SK-N-SH (cell line): ENCODE measurements around the gene PRELID1. TPM values are rescaled to one million over a fixed set of nuclear protein-coding genes. Genes with fewer than 3 reads are reported as not detected.
A peak's percentile ranks its signal among the peaks of the same experiment; 100 is the strongest.
"Not testable (repeated sequence)": the region's sequence is repeated elsewhere in the genome, so short reads cannot be mapped to it uniquely, and the experiment has no call there.

Experiments
- CTCF ChIA-PET: fragments of 300-600, 350-600 bp; formaldehyde crosslinking; extraction: SDS; loops from one replicate; lab custom pipeline; 2021; lab: Yijun Ruan, JAX
- POLR2A ChIA-PET: fragments of 350-600 bp; sonication (Branson Sonifier 250); formaldehyde crosslinking; extraction: SDS; loops from one replicate; lab custom pipeline; 2020; ENCODE audit warnings: antibody characterized with exemption, inconsistent platforms; lab: Yijun Ruan, JAX
- DNase-seq: peaks from one replicate; pipeline ENCODE4 v3.0.0; 2012
- H2AFZ ChIP-seq: fragments of 200-600 bp; sonication (generic); 2 replicates; pipeline ENCODE4 v1.8.1; 2016; ENCODE audit warnings: antibody characterized with exemption, mild to moderate bottlenecking, low read depth
- H3F3A ChIP-seq: fragments of 200-600 bp; sonication (generic); replicated peaks from 2 replicates; pipeline ENCODE3; 2016; ENCODE audit warnings: antibody characterized with exemption, mild to moderate bottlenecking; ENCODE audit not compliant: insufficient read depth
- H3K27ac ChIP-seq, 2 experiments: fragments of 200-500 bp in 1 of 2; fragments of 200-600 bp in 1 of 2; sonication (Bioruptor generic) in 1 of 2; sonication (generic), shearing (Covaris generic) in 1 of 2; 2 replicates each; pipeline versions ENCODE4 v1.5.1 to v1.6.1; 2014 to 2016; ENCODE audit warnings: low read depth in 2 of 2, inconsistent platforms in 1 of 2, low read length in 1 of 2, mild to moderate bottlenecking in 1 of 2, mixed read lengths in 1 of 2
- H3K27me3 ChIP-seq: fragments of 200-600 bp; sonication (generic), shearing (Covaris generic); 2 replicates; pipeline ENCODE4 v1.6.1; 2016; ENCODE audit warnings: mixed run types; ENCODE audit not compliant: insufficient read depth
- H3K36me3 ChIP-seq, 2 experiments: fragments of 200-500 bp in 1 of 2; fragments of 200-600 bp in 1 of 2; sonication (Bioruptor generic) in 1 of 2; sonication (generic) in 1 of 2; replicated peaks in 1 of 2; 2 replicates each; pipeline versions ENCODE3 to v1.5.1; 2014 to 2016; ENCODE audit warnings: low read length in 1 of 2, mild to moderate bottlenecking in 1 of 2; ENCODE audit not compliant: insufficient read depth in 2 of 2, control insufficient read depth in 1 of 2
- H3K4me1 ChIP-seq, 2 experiments: fragments of 200-500 bp in 1 of 2; fragments of 200-600 bp in 1 of 2; sonication (Bioruptor generic) in 1 of 2; sonication (generic), shearing (Covaris generic) in 1 of 2; 2 replicates each; pipeline versions ENCODE4 v1.5.1 to v1.6.1; 2014 to 2016; ENCODE audit warnings: low read depth in 1 of 2, low read length in 1 of 2, mixed run types in 1 of 2; ENCODE audit not compliant: insufficient read depth in 2 of 2, control insufficient read depth in 1 of 2
- H3K4me2 ChIP-seq: fragments of 200-600 bp; sonication (generic), shearing (Covaris generic); 2 replicates; pipeline ENCODE4 v1.6.1; 2017; ENCODE audit warnings: mixed run types
- H3K4me3 ChIP-seq, 2 experiments: fragments of 200-500 bp in 1 of 2; fragments of 200-600 bp in 1 of 2; sonication (Bioruptor generic) in 1 of 2; sonication (generic), shearing (Covaris generic) in 1 of 2; 2 replicates each; pipeline versions ENCODE4 v1.5.1 to v1.8.1; 2014 to 2016; ENCODE audit warnings: low read depth in 2 of 2, inconsistent platforms in 1 of 2, low read length in 1 of 2, mild to moderate bottlenecking in 1 of 2, mixed read lengths in 1 of 2, moderate library complexity in 1 of 2
- H3K79me2 ChIP-seq: fragments of 200-600 bp; sonication (generic); 2 replicates; pipeline ENCODE4 v1.8.1; 2017; ENCODE audit warnings: mild to moderate bottlenecking; ENCODE audit not compliant: insufficient read depth
- H3K9ac ChIP-seq: fragments of 200-600 bp; sonication (generic); 2 replicates; pipeline ENCODE4 v1.6.1; 2017; ENCODE audit warnings: mixed run types
- H3K9me2 ChIP-seq: fragments of 200-600 bp; sonication (generic); 2 replicates; pipeline ENCODE4 v1.6.1; 2017; ENCODE audit warnings: mixed run types
- H3K9me3 ChIP-seq: fragments of 200-600 bp; sonication (generic); 2 replicates; pipeline ENCODE4 v1.6.1; 2017; ENCODE audit warnings: mixed run types, mild to moderate bottlenecking, moderate library complexity
- H4K20me1 ChIP-seq: fragments of 200-600 bp; sonication (generic); 2 replicates; pipeline ENCODE4 v1.6.1; 2017; ENCODE audit warnings: mild to moderate bottlenecking, mixed run types; ENCODE audit not compliant: insufficient read depth
- EZH2phosphoT487 ChIP-seq: fragments of 200-600 bp; sonication (generic); IDR thresholded peaks from 2 replicates; pipeline ENCODE4 v1.6.1; 2017; ENCODE audit warnings: low read depth, mixed run types, mild to moderate bottlenecking, antibody characterized with exemption, moderate library complexity, borderline replicate concordance
- FOXM1 ChIP-seq: IDR thresholded peaks from 2 replicates; pipeline ENCODE4 v1.4.0; 2012; ENCODE audit warnings: low read depth, mild to moderate bottlenecking
- GABPA ChIP-seq: IDR thresholded peaks from 2 replicates; pipeline ENCODE4 v1.4.0; 2012; ENCODE audit warnings: low read depth, mild to moderate bottlenecking
- GATA2 ChIP-seq: sonication (generic); formaldehyde crosslinking; IDR thresholded peaks from 2 replicates; pipeline ENCODE4 v1.5.0; 2020; ENCODE audit warnings: mild to moderate bottlenecking, missing genetic modification reagents
- MAX ChIP-seq: IDR thresholded peaks from 2 replicates; pipeline ENCODE4 v1.4.0; 2012; ENCODE audit warnings: low read depth
- POLR2AphosphoS5 ChIP-seq: IDR thresholded peaks from 2 replicates; pipeline ENCODE4 v1.6.1; 2012; ENCODE audit warnings: low read depth, low read length
- SMC3 ChIP-seq: IDR thresholded peaks from 2 replicates; pipeline ENCODE4 v1.6.1; 2012; ENCODE audit warnings: low read depth, low read length, improper control_type of control experiment
- TAF1 ChIP-seq: IDR thresholded peaks from 2 replicates; pipeline ENCODE4 v1.6.1; 2012; ENCODE audit warnings: low read depth, mild to moderate bottlenecking, low read length, moderate library complexity, borderline replicate concordance
- WGBS: methylation state at CpG from one replicate; pipeline ENCODE4 v1.1.6; 2017; ENCODE audit warnings: low lambda C conversion rate; 5-methylcytosine and 5-hydroxymethylcytosine counted together
- polyA plus RNA-seq, 3 experiments: library from polyadenylated mRNA; depleted of rRNA; stranded (reverse); fragments of >200 nt; gene quantifications; 2 replicates each; pipeline ENCODE4 v1.2.3, GENCODE V29; 2012

Gene PRELID1
- polyA plus RNA-seq, 1 of the 3 experiments (the other 2 are of a cell fraction), result 344 TPM

GRCh38 chr5:177306103-177306640, 2.6 kb downstream of the PRELID1 start:
- Histone ChIP-seq H3K79me2 (peaks cover 92% of the 10 kb centered on the region), H4K20me1 (peaks cover 36% of the 10 kb centered on the region), H3K36me3 (peaks cover 29 to 33% of the 10 kb centered on the region in 2 experiments), H3F3A (peaks cover 17% of the 10 kb centered on the region), H3K4me1 (peaks cover 4 to 40% of the 10 kb centered on the region in 2 experiments; a peak in 1 of 4 replicates), H3K4me2 (0 out of 2 replicates have a peak overlapping the region, but pooled peaks have one; percentile 98)
- POLR2A ChIA-PET, H3K9me2 ChIP-seq, H3K27ac ChIP-seq, H3K27me3 ChIP-seq, H2AFZ ChIP-seq, H3K9me3 ChIP-seq, H3K9ac ChIP-seq, H3K4me3 ChIP-seq, DNase-seq: not testable (repeated sequence)
- WGBS, result 95% methylated on average over 11 of the region's 11 CpGs
- CTCF ChIA-PET, result interaction anchor here (0.8 to 2.3 kb wide), 2 partner anchors 97 to 645 kb away, joined by 3 to 6 read pairs; no protein-coding TSS in a partner anchor

GRCh38 chr5:177306674-177307543, 3.3 kb downstream of the PRELID1 start:
- Histone ChIP-seq H2AFZ (no peak overlapping the region), H3K4me2 (no peak overlapping the region), H3K79me2 (peaks cover 96% of the 10 kb centered on the region), H3K4me1 (peaks cover 4 to 39% of the 10 kb centered on the region in 2 experiments; a peak in 1 of 4 replicates), H3K27me3 (no peaks in the 10 kb centered on the region), H3K4me3 (no peak overlapping the region), H3K9me3 (no peaks in the 10 kb centered on the region), H3K36me3 (peaks cover 22 to 25% of the 10 kb centered on the region in 2 experiments), H3K9me2 (no peaks in the 10 kb centered on the region), H4K20me1 (peaks cover 36% of the 10 kb centered on the region), H3K9ac (no peak overlapping the region), H3F3A (peaks cover 22% of the 10 kb centered on the region), H3K27ac (no peak overlapping the region)
- TF ChIP-seq GATA2 (CRISPR knock-in tag) (no peak), EZH2phosphoT487 (no peak), POLR2AphosphoS5 (0 out of 2 replicates have a peak, but pooled peaks have one; percentile 29), GABPA (no peak), TAF1 (no peak), SMC3 (no peak), FOXM1 (no peak), MAX (no peak)
- ChIA-PET CTCF (interaction anchor here (0.8 to 4.3 kb wide), 6 partner anchors 10 to 646 kb away, joined by 3 to 39 read pairs (median 4); no protein-coding TSS in a partner anchor), POLR2A (no interaction called here)
- no peak for DNase-seq
- WGBS, result 82% methylated on average over 12 of the region's 15 CpGs
